Skeletal muscle tissue (tissue), 4 donors: ENCODE measurements around the gene DOK6. TPM values are rescaled to one million over a fixed set of nuclear protein-coding genes. Genes with fewer than 3 reads are reported as not detected.
A peak's percentile ranks its signal among the peaks of the same experiment; 100 is the strongest.
"Not testable (repeated sequence)": the region's sequence is repeated elsewhere in the genome, so short reads cannot be mapped to it uniquely, and the experiment has no call there.

Experiments
- H3K27ac ChIP-seq: one replicate; pipeline ENCODE4 v1.7.0; 2013; ENCODE audit warnings: mild to moderate bottlenecking, low read depth, low read length, inconsistent platforms
- H3K27me3 ChIP-seq, 3 donors: one replicate each; pipeline ENCODE4 v1.7.0; 2013; ENCODE audit warnings: low read length in 3 of 3; ENCODE audit not compliant: control insufficient read depth in 3 of 3, insufficient read depth in 3 of 3
- H3K36me3 ChIP-seq, 3 donors: one replicate each; pipeline ENCODE4 v1.7.0; 2013; ENCODE audit warnings: low read length in 3 of 3; ENCODE audit not compliant: control insufficient read depth in 3 of 3, insufficient read depth in 3 of 3
- H3K4me1 ChIP-seq, 3 donors: one replicate each; pipeline ENCODE4 v1.7.0; 2013; ENCODE audit warnings: low read length in 3 of 3, mild to moderate bottlenecking in 3 of 3; ENCODE audit not compliant: control insufficient read depth in 3 of 3, insufficient read depth in 3 of 3
- H3K4me3 ChIP-seq, 3 donors: one replicate each; pipeline ENCODE4 v1.7.0; 2013; ENCODE audit warnings: low read length in 3 of 3
- H3K9ac ChIP-seq, 3 donors: one replicate each; pipeline ENCODE4 v1.7.0; 2013; ENCODE audit warnings: low read length in 3 of 3, mild to moderate bottlenecking in 3 of 3, moderate library complexity in 2 of 3, low read depth in 1 of 3
- H3K9me3 ChIP-seq, 3 donors: one replicate each; pipeline ENCODE4 v1.7.0; 2013; ENCODE audit warnings: low read length in 3 of 3; ENCODE audit not compliant: control insufficient read depth in 3 of 3
- total RNA-seq: library from RNA; depleted of rRNA; stranded (reverse); fragments of >200 nt; gene quantifications from one replicate; pipeline ENCODE4 v1.2.3, GENCODE V29; 2014
- donor health status: Osteomylitis.

DOK6 gene
- 3.1 TPM for total RNA-seq

- H3K27ac ChIP-seq = no peak within 1 kb of the TSS
- H3K36me3 ChIP-seq = no peaks in the 10 kb centered on the region
- peak within 1 kb of the TSS in 1 of 3 donors; percentile 40 for H3K9ac ChIP-seq
- no peaks in the 10 kb centered on the region for H3K9me3 ChIP-seq
- peaks cover 26 to 32% (median 27%) of the 10 kb centered on the region in 3 donors for H3K27me3 ChIP-seq
- H3K4me3 ChIP-seq = peak within 1 kb of the TSS; percentile 58 to 67 (median 66)
- H3K4me1 ChIP-seq = peaks cover 6 to 14% (median 13%) of the 10 kb centered on the region in 3 donors
Observed at GRCh38 chr18:69400253-69400975, at the start of gene DOK6. Gene DOK6 (plus strand): TSS chr18:69400888.

GRCh38 chr18:69353023-69353422 is 47.7 kb upstream of the DOK6 start:
- Histone ChIP-seq H3K27ac (no peak overlapping the region), H3K4me3 (no peak overlapping the region), H3K36me3 (no peaks in the 10 kb centered on the region), H3K9ac (no peak overlapping the region), H3K9me3 (no peaks in the 10 kb centered on the region), H3K4me1 (no peaks in the 10 kb centered on the region), H3K27me3 (no peaks in the 10 kb centered on the region)

- Histone ChIP-seq H3K36me3 (no peaks in the 10 kb centered on the region), H3K4me3 (no peak overlapping the region), H3K27me3 (no peaks in the 10 kb centered on the region), H3K9me3 (peaks cover 0 to 4% (median 0%) of the 10 kb centered on the region in 3 donors), H3K9ac (no peak overlapping the region), H3K27ac (no peak overlapping the region), H3K4me1 (no peaks in the 10 kb centered on the region)
Observed at GRCh38 chr18:69357590-69357989, 43.1 kb upstream of the DOK6 start.

- Histone ChIP-seq H3K4me1 (no peaks in the 10 kb centered on the region), H3K9ac (no peak overlapping the region), H3K9me3 (peaks cover 0 to 4% (median 0%) of the 10 kb centered on the region in 3 donors), H3K4me3 (no peak overlapping the region), H3K27me3 (no peaks in the 10 kb centered on the region), H3K36me3 (no peaks in the 10 kb centered on the region), H3K27ac (no peak overlapping the region)
Observed at GRCh38 chr18:69358212-69358895, 42.3 kb upstream of the DOK6 start.

GRCh38 chr18:69359768-69360167 is 40.9 kb upstream of the DOK6 start:
- not testable (repeated sequence) for H3K27me3 ChIP-seq, H3K9me3 ChIP-seq, H3K9ac ChIP-seq, H3K4me1 ChIP-seq, H3K27ac ChIP-seq, H3K36me3 ChIP-seq, H3K4me3 ChIP-seq

- Histone ChIP-seq H3K4me1 (no peaks in the 10 kb centered on the region), H3K27me3 (no peaks in the 10 kb centered on the region), H3K27ac (no peak overlapping the region), H3K36me3 (no peaks in the 10 kb centered on the region), H3K9ac (no peak overlapping the region), H3K4me3 (no peak overlapping the region), H3K9me3 (no peaks in the 10 kb centered on the region)
Observed at GRCh38 chr18:69364930-69365329, 35.8 kb upstream of the DOK6 start.

- Histone ChIP-seq H3K9me3 (no peaks in the 10 kb centered on the region), H3K4me3 (no peak overlapping the region), H3K9ac (no peak overlapping the region), H3K36me3 (no peaks in the 10 kb centered on the region), H3K4me1 (no peaks in the 10 kb centered on the region), H3K27ac (no peak overlapping the region), H3K27me3 (no peaks in the 10 kb centered on the region)
Observed at GRCh38 chr18:69365658-69366057, 35.0 kb upstream of the DOK6 start.

GRCh38 chr18:69367104-69367503 is 33.6 kb upstream of the DOK6 start:
- H3K36me3 ChIP-seq = no peaks in the 10 kb centered on the region
- no peak overlapping the region for H3K4me3 ChIP-seq
- H3K27me3 ChIP-seq = no peaks in the 10 kb centered on the region
- H3K9ac ChIP-seq = no peak overlapping the region
- no peak overlapping the region for H3K27ac ChIP-seq
- H3K4me1 ChIP-seq = no peaks in the 10 kb centered on the region
- no peaks in the 10 kb centered on the region for H3K9me3 ChIP-seq

GRCh38 chr18:69371729-69372128 is 29.0 kb upstream of the DOK6 start:
- H3K36me3 ChIP-seq = no peaks in the 10 kb centered on the region
- no peaks in the 10 kb centered on the region for H3K4me1 ChIP-seq
- H3K9ac ChIP-seq = no peak overlapping the region
- H3K9me3 ChIP-seq = no peaks in the 10 kb centered on the region
- H3K4me3 ChIP-seq = no peak overlapping the region
- no peaks in the 10 kb centered on the region for H3K27me3 ChIP-seq
- no peak overlapping the region for H3K27ac ChIP-seq

GRCh38 chr18:69380324-69380723 is 20.4 kb upstream of the DOK6 start:
- Histone ChIP-seq H3K27ac (no peak overlapping the region), H3K36me3 (no peaks in the 10 kb centered on the region), H3K9ac (no peak overlapping the region), H3K4me1 (no peaks in the 10 kb centered on the region), H3K9me3 (no peaks in the 10 kb centered on the region), H3K4me3 (no peak overlapping the region), H3K27me3 (no peaks in the 10 kb centered on the region)
